ENCODE results near the gene CAD.
"Not testable (repeated sequence)": the region's sequence is repeated elsewhere in the genome, so short reads cannot be mapped to it uniquely, and the experiment has no call there.

The CAD gene

DNA sequence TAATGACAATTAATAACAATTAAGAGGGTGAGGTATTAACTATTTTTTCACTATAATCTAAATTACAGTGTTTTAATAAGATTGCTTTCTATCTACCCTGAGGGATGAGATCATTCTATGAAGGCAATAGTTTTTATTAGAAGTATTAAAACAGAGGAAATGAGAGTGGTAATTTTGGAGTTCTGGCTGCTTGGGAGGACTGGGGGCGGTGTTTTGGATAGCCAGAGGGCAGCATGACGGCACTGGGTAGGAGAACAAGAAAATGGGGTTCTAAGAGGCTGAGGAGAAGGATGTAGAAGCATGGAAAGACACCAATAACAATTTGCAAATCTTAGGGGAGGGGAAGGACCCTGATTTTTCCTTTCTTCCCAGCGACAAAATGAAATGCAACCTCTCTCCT lies 53.0 kb downstream of the CAD start:
- no peaks in the 10 kb centered on the region for H3K9me3 ChIP-seq (ENCODE audit: severe bottlenecking)
- no peak overlapping the region for H3K27ac ChIP-seq (ENCODE audit: poor library complexity, severe bottlenecking)
- no peak for ATAC-seq (ENCODE audit: low read depth)
- no peaks in the 10 kb centered on the region for H3K4me1 ChIP-seq (ENCODE audit: insufficient read depth, poor library complexity, severe bottlenecking)
- H3K36me3 ChIP-seq (ENCODE audit: low read depth): no peaks in the 10 kb centered on the region
- H3K27me3 ChIP-seq (ENCODE audit: insufficient read depth, poor library complexity, severe bottlenecking): peaks cover 15% of the 10 kb centered on the region
- no peak for DNase-seq (ENCODE audit: low spot score)
- TF ChIP-seq, protein P1, sequence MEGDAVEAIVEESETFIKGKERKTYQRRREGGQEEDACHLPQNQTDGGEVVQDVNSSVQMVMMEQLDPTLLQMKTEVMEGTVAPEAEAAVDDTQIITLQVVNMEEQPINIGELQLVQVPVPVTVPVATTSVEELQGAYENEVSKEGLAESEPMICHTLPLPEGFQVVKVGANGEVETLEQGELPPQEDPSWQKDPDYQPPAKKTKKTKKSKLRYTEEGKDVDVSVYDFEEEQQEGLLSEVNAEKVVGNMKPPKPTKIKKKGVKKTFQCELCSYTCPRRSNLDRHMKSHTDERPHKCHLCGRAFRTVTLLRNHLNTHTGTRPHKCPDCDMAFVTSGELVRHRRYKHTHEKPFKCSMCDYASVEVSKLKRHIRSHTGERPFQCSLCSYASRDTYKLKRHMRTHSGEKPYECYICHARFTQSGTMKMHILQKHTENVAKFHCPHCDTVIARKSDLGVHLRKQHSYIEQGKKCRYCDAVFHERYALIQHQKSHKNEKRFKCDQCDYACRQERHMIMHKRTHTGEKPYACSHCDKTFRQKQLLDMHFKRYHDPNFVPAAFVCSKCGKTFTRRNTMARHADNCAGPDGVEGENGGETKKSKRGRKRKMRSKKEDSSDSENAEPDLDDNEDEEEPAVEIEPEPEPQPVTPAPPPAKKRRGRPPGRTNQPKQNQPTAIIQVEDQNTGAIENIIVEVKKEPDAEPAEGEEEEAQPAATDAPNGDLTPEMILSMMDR (IDR thresholded peaks at IDR 0.05; ENCODE audit: poor library complexity, severe bottlenecking): no peak
- no peak overlapping the region for H3K4me3 ChIP-seq (ENCODE audit: severe bottlenecking)

DNA sequence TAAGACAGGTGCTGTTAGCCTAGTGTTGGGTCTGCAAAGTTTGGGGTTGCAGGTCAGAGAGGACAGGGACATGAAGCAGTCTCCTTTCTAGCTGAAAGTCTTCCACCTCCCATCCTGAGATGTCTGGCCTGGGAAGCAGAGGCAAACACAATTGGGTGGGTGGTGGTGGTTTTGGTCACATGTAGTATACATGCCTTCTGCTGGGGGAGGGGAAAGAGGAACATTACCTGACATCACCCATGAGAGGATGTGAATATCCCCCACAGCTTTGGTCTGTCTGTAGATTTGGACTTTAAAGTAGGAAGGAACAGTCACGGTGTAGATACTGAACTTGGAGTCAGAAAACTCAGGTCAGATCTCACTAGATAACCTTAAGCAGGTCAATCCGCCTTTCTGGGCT lies 53.5 kb downstream of the CAD start:
- Histone ChIP-seq H3K27ac (ENCODE audit: poor library complexity, severe bottlenecking) (no peak overlapping the region), H3K4me1 (ENCODE audit: insufficient read depth, poor library complexity, severe bottlenecking) (no peaks in the 10 kb centered on the region), H3K4me3 (ENCODE audit: severe bottlenecking) (no peak overlapping the region), H3K36me3 (ENCODE audit: low read depth) (no peaks in the 10 kb centered on the region), H3K27me3 (ENCODE audit: insufficient read depth, poor library complexity, severe bottlenecking) (peaks cover 10% of the 10 kb centered on the region), H3K9me3 (ENCODE audit: severe bottlenecking) (no peaks in the 10 kb centered on the region)
- no peak for DNase-seq (ENCODE audit: low spot score)
- TF ChIP-seq, protein P1 (IDR thresholded peaks at IDR 0.05; ENCODE audit: poor library complexity, severe bottlenecking): no peak
- no peak for ATAC-seq (ENCODE audit: low read depth)

DNA sequence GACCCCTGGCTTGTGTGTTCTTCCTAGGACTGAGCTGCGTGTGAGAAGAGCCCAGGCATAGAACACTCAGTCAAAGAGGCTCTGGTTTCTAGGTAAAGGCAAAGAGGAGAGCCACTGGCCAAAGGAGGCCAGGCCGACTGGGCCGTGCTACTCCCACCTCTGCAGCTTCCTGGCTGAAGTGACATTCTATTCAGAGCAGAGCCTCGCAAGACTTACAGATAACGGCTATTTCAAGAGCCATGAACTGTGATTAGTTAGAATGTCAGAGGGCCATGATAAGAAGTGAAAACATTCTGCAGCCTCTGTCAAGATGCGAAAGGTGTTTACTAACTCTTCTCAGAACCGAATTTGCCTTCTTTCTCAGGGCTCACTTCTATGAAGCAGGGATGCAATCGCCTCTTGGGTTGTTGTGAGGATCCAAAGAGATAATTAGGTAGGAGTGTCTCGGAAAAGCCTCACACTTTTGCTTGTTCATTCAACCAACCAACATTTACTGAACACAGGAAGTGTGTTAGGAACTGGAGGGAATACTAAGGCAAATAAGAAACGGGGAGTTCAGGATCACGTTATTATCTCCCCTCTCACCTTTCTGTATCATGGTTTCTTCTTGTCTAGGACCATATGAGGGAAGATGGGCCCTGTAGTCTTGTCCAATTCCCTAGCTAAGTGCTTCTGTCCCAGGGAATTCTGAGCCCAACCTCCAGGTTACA lies 54.6 kb downstream of the CAD start:
- no peak overlapping the region for H3K4me3 ChIP-seq (ENCODE audit: severe bottlenecking)
- peaks cover 2% of the 10 kb centered on the region for H3K27me3 ChIP-seq (ENCODE audit: insufficient read depth, poor library complexity, severe bottlenecking)
- no peak for DNase-seq (ENCODE audit: low spot score)
- ATAC-seq (ENCODE audit: low read depth): no peak
- H3K36me3 ChIP-seq (ENCODE audit: low read depth): no peaks in the 10 kb centered on the region
- no peaks in the 10 kb centered on the region for H3K9me3 ChIP-seq (ENCODE audit: severe bottlenecking)
- TF ChIP-seq, protein P1 (IDR thresholded peaks at IDR 0.05; ENCODE audit: poor library complexity, severe bottlenecking): no peak
- H3K4me1 ChIP-seq (ENCODE audit: insufficient read depth, poor library complexity, severe bottlenecking): no peaks in the 10 kb centered on the region
- H3K27ac ChIP-seq (ENCODE audit: poor library complexity, severe bottlenecking): no peak overlapping the region

DNA sequence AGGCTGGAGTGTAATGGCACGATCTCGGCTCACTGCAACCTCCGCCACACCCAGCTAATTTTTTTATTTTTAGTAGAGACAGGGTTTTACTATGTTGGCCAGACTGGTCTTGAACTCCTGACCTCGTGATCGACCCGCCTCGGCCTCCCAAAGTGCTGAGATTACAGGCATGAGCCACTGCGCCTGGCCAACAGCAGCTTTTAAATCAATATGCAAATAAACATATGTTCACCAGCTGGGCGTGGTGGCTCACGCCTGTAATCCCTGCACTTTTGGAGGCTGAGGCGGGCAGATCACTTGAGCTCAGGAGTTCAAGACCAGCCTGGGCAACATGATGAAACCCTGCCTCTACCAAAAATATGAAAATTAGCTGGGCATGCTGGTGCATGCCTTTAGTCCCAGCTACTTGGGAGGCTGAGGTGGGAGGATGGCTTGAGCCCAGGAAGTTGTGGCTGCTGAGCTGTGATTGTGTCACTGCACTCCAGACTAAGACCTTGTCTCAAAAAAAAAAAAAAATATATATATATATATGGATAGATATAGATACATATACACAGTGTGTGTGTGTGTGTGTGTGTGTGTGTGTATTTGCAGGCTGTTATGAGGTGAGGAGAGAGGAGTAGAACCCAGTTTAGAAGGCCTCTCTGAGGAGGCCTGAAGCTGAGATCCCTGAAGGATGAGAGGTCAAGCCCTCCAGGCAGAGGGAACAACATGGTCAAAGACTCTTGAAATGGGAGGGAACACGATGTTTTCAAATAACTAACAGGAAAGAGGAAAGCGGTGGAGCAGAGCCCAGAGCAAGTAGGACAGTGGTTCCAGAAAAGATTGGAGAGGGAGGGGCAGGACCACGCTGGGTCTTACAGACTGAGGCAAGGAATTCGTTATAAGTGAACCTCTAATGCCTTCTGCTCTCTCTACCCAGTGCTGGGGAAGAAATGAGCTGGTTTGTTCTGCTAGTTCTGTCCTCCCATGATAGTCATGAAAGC lies 55.7 kb downstream of the CAD start:
- H3K27me3 ChIP-seq (ENCODE audit: insufficient read depth, poor library complexity, severe bottlenecking); ATAC-seq (ENCODE audit: low read depth): not testable (repeated sequence)

DNA sequence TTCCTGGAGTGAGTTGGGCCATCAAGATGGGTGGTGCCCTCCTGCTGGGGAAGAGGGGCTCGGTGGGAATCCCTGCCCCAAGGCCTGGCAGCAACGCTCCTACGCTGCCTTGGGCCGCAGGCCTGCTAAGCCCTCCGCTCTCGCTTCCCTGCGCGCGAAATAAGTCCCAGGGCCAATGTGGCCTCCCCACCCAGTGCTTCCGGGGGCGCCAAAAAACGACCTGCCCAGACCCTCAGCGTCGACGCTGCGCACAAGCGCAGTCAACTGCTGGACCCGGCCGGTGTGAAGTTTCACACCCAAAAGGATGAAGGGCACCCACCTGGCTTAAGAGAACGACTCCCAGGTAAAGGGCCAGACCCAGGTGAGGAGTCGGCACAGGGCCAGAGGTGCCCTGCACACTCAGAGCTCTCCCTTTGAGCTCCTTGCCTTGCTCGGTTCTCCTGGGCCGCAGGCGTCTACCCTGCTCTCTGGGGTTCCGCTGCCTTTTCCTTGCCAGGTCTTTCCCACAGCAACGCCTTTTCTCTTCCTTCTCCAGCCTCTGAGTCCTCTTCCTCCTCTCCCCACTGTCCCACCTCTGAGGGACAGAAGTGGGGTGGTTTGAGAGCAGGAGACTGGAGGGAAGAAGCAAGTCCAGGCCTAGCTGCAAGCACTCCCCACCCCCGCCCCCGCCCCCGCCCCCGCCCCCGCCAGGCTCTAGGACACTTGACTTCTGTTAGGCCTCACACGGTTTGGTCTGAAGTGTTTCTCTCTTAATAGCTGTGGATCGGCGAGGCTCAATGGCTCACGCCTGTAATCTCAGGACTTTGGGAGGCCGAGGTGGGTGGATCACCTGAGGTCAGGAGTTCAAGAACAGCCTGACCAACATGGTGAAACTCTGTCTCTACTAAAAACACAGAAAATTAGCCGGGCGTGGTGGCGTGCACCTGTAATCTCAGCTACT lies 58.3 kb downstream of the CAD start, which contains the start of gene DNAJC5G:
Gene DNAJC5G (plus strand): TSS at position 223 of the 940 bp plus-strand sequence. CDS start 1,296 bp downstream, outside the sequence.
- no peaks in the 10 kb centered on the region for H3K27me3 ChIP-seq (ENCODE audit: insufficient read depth, poor library complexity, severe bottlenecking)

More for the DNA sequence above, 55.7 kb downstream of the CAD start:
- H3K9me3 ChIP-seq (ENCODE audit: severe bottlenecking); H3K36me3 ChIP-seq (ENCODE audit: low read depth); H3K27ac ChIP-seq (ENCODE audit: poor library complexity, severe bottlenecking); H3K4me3 ChIP-seq (ENCODE audit: severe bottlenecking); H3K4me1 ChIP-seq (ENCODE audit: insufficient read depth, poor library complexity, severe bottlenecking); DNase-seq (ENCODE audit: low spot score): not testable (repeated sequence)

More for the DNA sequence above, 58.3 kb downstream of the CAD start, which contains the start of gene DNAJC5G:
- Histone ChIP-seq H3K4me1 (ENCODE audit: insufficient read depth, poor library complexity, severe bottlenecking) (no peaks in the 10 kb centered on the region), H3K4me3 (ENCODE audit: severe bottlenecking) (no peak within 1 kb of the TSS), H3K9me3 (ENCODE audit: severe bottlenecking) (no peaks in the 10 kb centered on the region), H3K36me3 (ENCODE audit: low read depth) (no peaks in the 10 kb centered on the region), H3K27ac (ENCODE audit: poor library complexity, severe bottlenecking) (no peak within 1 kb of the TSS)
- no peak for ATAC-seq (ENCODE audit: low read depth)
- TF ChIP-seq, protein P1 (IDR thresholded peaks at IDR 0.05; ENCODE audit: poor library complexity, severe bottlenecking): no peak
- no peak for DNase-seq (ENCODE audit: low spot score)
